ENCODE data around the gene TRAK1.

GRCh38 chr3:42189736-42190135 lies 98.6 kb downstream of the TRAK1 start:
- TF ChIP-seq CTBP1 (IDR thresholded peaks at IDR 0.05; ENCODE audit: borderline replicate concordance) (no peak), TARDBP (IDR thresholded peaks at IDR 0.05) (no peak), NFRKB (IDR thresholded peaks at IDR 0.05) (no peak), FOXM1 (IDR thresholded peaks at IDR 0.05; ENCODE audit: borderline replicate concordance) (no peak)

Measured in HEK293T (cell line).